Osteoblast (primary cell): Measurements from ENCODE around the gene C10orf71. TPM values are rescaled to one million over a fixed set of nuclear protein-coding genes. Genes with fewer than 3 reads are reported as not detected.

Experiments used
- DNase-seq: peaks from one replicate; pipeline ENCODE4 v3.0.0; 2011; ENCODE audit warnings: low spot score, mixed read lengths; ENCODE audit not compliant: insufficient read length; ENCODE audit errors: missing footprints
- H2AFZ ChIP-seq: 2 replicates; pipeline ENCODE4 v1.6.0; 2011; ENCODE audit warnings: mild to moderate bottlenecking, low read length
- H3K27ac ChIP-seq: 2 replicates; pipeline ENCODE4 v1.5.1; 2011; ENCODE audit warnings: mild to moderate bottlenecking, low read depth, low read length, moderate library complexity
- H3K27me3 ChIP-seq: 2 replicates; pipeline ENCODE4 v1.6.0; 2012; ENCODE audit warnings: mild to moderate bottlenecking, control low read depth, inconsistent platforms, low read length, moderate library complexity; ENCODE audit not compliant: insufficient read depth
- H3K36me3 ChIP-seq: 2 replicates; pipeline ENCODE4 v1.5.1; 2011; ENCODE audit warnings: mild to moderate bottlenecking, low read length, control low read depth, moderate library complexity; ENCODE audit not compliant: insufficient read depth
- H3K4me1 ChIP-seq: 2 replicates; pipeline ENCODE4 v1.5.1; 2011; ENCODE audit warnings: mild to moderate bottlenecking, low read length, control low read depth, moderate library complexity; ENCODE audit not compliant: insufficient read depth
- H3K4me2 ChIP-seq: 2 replicates; pipeline ENCODE4 v1.6.0; 2011; ENCODE audit warnings: mild to moderate bottlenecking, low read length; ENCODE audit not compliant: insufficient read depth
- H3K4me3 ChIP-seq: fragments of 200-600 bp; sonication (generic); 3 replicates; pipeline ENCODE4 v1.5.1; 2012; ENCODE audit warnings: mild to moderate bottlenecking, low read length, inconsistent platforms; ENCODE audit not compliant: insufficient read depth
- H3K79me2 ChIP-seq: 2 replicates; pipeline ENCODE4 v1.6.0; 2012; ENCODE audit warnings: mild to moderate bottlenecking, low read length, control low read depth, inconsistent platforms; ENCODE audit not compliant: insufficient read depth
- H3K9me3 ChIP-seq: 2 replicates; pipeline ENCODE4 v1.5.1; 2011; ENCODE audit warnings: low read depth, low read length, control low read depth
- H4K20me1 ChIP-seq: 2 replicates; pipeline ENCODE4 v1.6.0; 2012; ENCODE audit warnings: mild to moderate bottlenecking, low read length, control low read depth; ENCODE audit not compliant: insufficient read depth
- total RNA-seq: library from RNA; depleted of rRNA; stranded (reverse); fragments of >200 nt; gene quantifications from 2 replicates; pipeline ENCODE4 v1.2.3, GENCODE V29; 2012
- TF ChIP-seq, protein P1 (sequence below): IDR thresholded peaks from 2 replicates; pipeline ENCODE4 v1.5.1; 2011; ENCODE audit warnings: mild to moderate bottlenecking, low read depth, low read length, moderate library complexity; ENCODE audit errors: extremely low read depth

Gene C10orf71
- total RNA-seq, 1 donor: not detected

DNA sequence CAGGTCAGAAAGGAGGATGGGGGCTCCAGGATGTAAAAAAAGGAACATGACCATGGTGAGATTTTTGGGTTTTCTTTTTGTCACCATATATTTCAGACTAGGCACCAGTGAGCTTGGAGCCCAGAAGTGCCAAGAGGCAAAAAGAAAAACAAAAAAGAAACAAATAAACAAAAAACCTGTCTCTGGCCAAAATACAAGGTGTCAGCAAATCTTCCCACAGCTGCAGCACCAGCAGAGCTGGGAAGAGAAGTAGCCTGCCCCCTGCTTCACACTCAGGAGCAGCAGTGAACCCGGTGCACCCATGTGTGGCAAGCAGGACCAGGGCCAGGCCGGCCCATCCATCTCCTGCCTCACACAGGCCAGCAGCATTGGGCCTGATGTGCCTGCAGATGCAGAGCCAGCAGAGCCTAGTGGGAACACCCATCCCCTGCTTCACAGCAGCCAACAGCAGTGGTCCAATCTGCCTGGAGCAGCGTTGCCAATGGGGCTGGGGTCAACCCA, 34.7 kb upstream of the C10orf71 start:
- Histone ChIP-seq H4K20me1 (no peaks in the 10 kb centered on the region), H3K9me3 (no peaks in the 10 kb centered on the region), H2AFZ (no peak overlapping the region), H3K4me3 (no peak overlapping the region), H3K27ac (no peak overlapping the region), H3K79me2 (no peaks in the 10 kb centered on the region), H3K4me1 (no peaks in the 10 kb centered on the region), H3K36me3 (no peaks in the 10 kb centered on the region), H3K27me3 (peaks cover 12% of the 10 kb centered on the region), H3K4me2 (no peak overlapping the region)
- no peak for DNase-seq
- TF ChIP-seq, protein P1, sequence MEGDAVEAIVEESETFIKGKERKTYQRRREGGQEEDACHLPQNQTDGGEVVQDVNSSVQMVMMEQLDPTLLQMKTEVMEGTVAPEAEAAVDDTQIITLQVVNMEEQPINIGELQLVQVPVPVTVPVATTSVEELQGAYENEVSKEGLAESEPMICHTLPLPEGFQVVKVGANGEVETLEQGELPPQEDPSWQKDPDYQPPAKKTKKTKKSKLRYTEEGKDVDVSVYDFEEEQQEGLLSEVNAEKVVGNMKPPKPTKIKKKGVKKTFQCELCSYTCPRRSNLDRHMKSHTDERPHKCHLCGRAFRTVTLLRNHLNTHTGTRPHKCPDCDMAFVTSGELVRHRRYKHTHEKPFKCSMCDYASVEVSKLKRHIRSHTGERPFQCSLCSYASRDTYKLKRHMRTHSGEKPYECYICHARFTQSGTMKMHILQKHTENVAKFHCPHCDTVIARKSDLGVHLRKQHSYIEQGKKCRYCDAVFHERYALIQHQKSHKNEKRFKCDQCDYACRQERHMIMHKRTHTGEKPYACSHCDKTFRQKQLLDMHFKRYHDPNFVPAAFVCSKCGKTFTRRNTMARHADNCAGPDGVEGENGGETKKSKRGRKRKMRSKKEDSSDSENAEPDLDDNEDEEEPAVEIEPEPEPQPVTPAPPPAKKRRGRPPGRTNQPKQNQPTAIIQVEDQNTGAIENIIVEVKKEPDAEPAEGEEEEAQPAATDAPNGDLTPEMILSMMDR: no peak

DNA sequence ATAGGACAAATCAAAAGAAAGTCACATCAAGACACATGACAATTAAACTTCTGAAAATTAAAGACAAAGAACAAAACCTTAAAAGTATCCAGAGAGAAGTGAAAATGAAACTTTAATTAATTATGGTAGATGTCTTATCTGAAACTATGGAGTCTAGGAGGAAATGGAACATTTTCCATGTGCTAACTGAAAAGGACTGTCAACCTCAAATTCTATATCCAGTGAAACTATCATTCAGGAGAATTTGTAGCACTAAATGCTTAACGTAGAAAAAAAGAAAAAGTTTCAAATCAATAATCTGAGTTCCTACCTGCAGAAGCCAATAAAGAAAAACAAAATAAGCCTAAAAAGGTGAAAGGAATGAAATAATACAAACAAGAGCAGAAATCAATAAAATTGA, 33.1 kb upstream of the C10orf71 start:
- peaks cover 5% of the 10 kb centered on the region for H3K27me3 ChIP-seq
- TF ChIP-seq, protein P1: no peak
- H3K27ac ChIP-seq: no peak overlapping the region
- no peaks in the 10 kb centered on the region for H3K4me1 ChIP-seq
- no peak for DNase-seq
- H4K20me1 ChIP-seq: no peaks in the 10 kb centered on the region
- no peak overlapping the region for H2AFZ ChIP-seq
- no peaks in the 10 kb centered on the region for H3K79me2 ChIP-seq
- no peaks in the 10 kb centered on the region for H3K9me3 ChIP-seq
- no peak overlapping the region for H3K4me2 ChIP-seq
- H3K4me3 ChIP-seq: no peak overlapping the region
- no peaks in the 10 kb centered on the region for H3K36me3 ChIP-seq

DNA sequence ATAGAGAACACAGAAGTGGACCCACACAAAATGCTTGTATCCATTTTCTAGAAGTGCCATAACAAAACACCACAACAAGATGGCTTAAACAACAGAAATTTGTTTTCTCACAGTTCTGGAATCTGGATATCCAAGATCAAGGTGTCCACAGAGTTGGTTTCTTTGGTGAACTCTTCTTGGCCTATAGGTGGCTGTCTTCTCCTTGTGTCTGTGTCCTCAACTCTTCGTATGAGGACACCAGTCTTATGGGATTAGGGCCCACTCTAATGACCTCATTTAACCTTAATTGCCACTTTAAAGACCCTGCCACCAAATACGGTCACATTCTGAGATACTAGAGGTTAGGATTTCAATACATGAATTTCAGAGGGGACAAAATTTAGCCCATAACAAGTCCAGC, 30.8 kb upstream of the C10orf71 start:
- Histone ChIP-seq H3K9me3 (no peaks in the 10 kb centered on the region), H3K4me1 (peaks cover 17% of the 10 kb centered on the region), H3K4me3 (no peak overlapping the region), H3K27ac (no peak overlapping the region), H3K36me3 (no peaks in the 10 kb centered on the region), H3K27me3 (no peaks in the 10 kb centered on the region), H4K20me1 (no peaks in the 10 kb centered on the region), H2AFZ (no peak overlapping the region), H3K4me2 (no peak overlapping the region), H3K79me2 (no peaks in the 10 kb centered on the region)
- no peak for DNase-seq
- TF ChIP-seq, protein P1: no peak

DNA sequence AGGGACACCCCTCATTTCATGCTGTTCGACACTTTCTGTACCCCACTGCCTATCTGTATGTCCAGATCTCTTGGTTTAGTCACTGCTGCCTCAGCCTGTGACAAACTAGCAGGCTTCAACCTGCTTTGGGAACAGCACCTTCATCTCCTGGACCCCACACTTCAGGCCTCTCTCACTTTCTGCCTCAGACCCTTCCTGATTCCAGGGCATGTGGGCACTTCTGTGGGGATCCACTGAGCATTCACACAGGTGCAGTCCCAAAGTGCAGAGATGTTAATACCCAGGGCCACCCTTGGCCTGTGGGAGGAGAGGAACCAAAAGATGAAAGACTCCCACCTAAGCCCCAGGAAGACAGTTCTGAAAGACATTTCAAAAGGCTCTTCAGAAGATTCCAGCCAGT, 29.4 kb upstream of the C10orf71 start:
- H3K4me3 ChIP-seq: no peak overlapping the region
- no peak for DNase-seq
- no peaks in the 10 kb centered on the region for H3K27me3 ChIP-seq
- no peak overlapping the region for H3K4me2 ChIP-seq
- H3K9me3 ChIP-seq: no peaks in the 10 kb centered on the region
- no peak overlapping the region for H2AFZ ChIP-seq
- no peak overlapping the region for H3K27ac ChIP-seq
- H3K4me1 ChIP-seq: peaks cover 22% of the 10 kb centered on the region
- H3K36me3 ChIP-seq: no peaks in the 10 kb centered on the region
- no peaks in the 10 kb centered on the region for H3K79me2 ChIP-seq
- no peaks in the 10 kb centered on the region for H4K20me1 ChIP-seq
- TF ChIP-seq, protein P1: no peak
